Transverse colon (tissue), 4 donors: ENCODE results near the gene TMEM91. TPM values are rescaled to one million over a fixed set of nuclear protein-coding genes. Genes with fewer than 3 reads are reported as not detected.

Experiments used
- DNase-seq: peaks from one replicate; pipeline ENCODE4 v3.0.0-alpha.2; 2019
- H3K27ac ChIP-seq, 4 donors: fragments of 200-600 bp; sonication (generic); 2 replicates each; pipeline ENCODE4 v1.5.1; 2016 to 2018; ENCODE audit warnings: inconsistent platforms in 4 of 4
- H3K27me3 ChIP-seq: fragments of 200-600 bp; sonication (generic); 2 replicates; pipeline ENCODE4 v1.5.1; 2017; ENCODE audit warnings: inconsistent platforms
- H3K36me3 ChIP-seq, 4 donors: fragments of 200-600 bp; sonication (generic); 2 replicates each; pipeline ENCODE4 v1.5.1; 2017 to 2019; ENCODE audit warnings: inconsistent platforms in 4 of 4
- H3K4me1 ChIP-seq, 4 donors: fragments of 200-600 bp; sonication (generic); 2 replicates each; pipeline ENCODE4 v1.5.1; 2017 to 2020; ENCODE audit warnings: inconsistent platforms in 4 of 4
- H3K4me3 ChIP-seq, 4 donors: fragments of 200-600 bp; sonication (generic); 1 replicate in 1 of 4; 2 replicates in 3 of 4; pipeline versions ENCODE4 v1.5.1 to v1.6.1; 2017 to 2019; ENCODE audit warnings: inconsistent platforms in 4 of 4
- H3K9me3 ChIP-seq, 2 donors: fragments of 200-600 bp; sonication (generic); 2 replicates each; pipeline ENCODE4 v1.5.1; 2017 to 2019; ENCODE audit warnings: inconsistent platforms in 2 of 2
- EP300 ChIP-seq: sonication (generic); formaldehyde crosslinking; IDR thresholded peaks from one replicate; pipeline ENCODE4 v1.6.1; 2017; ENCODE audit warnings: antibody characterized with exemption, low read depth
- POLR2A ChIP-seq: fragments of 450-650 bp; IDR thresholded peaks from one replicate; pipeline ENCODE4 v1.6.1; 2016; ENCODE audit warnings: antibody characterized with exemption, mild to moderate bottlenecking, moderate library complexity
- POLR2AphosphoS5 ChIP-seq, 3 donors: sonication (generic); formaldehyde crosslinking; IDR thresholded peaks; one replicate each; pipeline ENCODE4 v1.6.1; 2016; ENCODE audit warnings: antibody characterized with exemption in 3 of 3
- WGBS, 2 donors: methylation state at CpG; one replicate each; pipeline ENCODE4 v1.1.5; 2018; ENCODE audit warnings: low coverage in 1 of 2; 5-methylcytosine and 5-hydroxymethylcytosine counted together
- in situ Hi-C, 4 donors: fragments of 200-750 bp; cut with MboI; loops; one replicate each; pipeline versions ENCODE4 v1.15.0 to v1.15.1; 2017; ENCODE audit warnings: low sequenced_read_pairs in 3 of 4, low pct_ligation_motif_present in 1 of 4, low pct_unique_long_range_greater_than_20kb in 1 of 4
- intact Hi-C: fragments of 100-400 bp; cut with DNase I; formaldehyde crosslinking; loops from one replicate; pipeline ENCODE4 v1.15.1; 2023; ENCODE audit warnings: low total_unique reads
- total RNA-seq, 4 donors: library from RNA; depleted of rRNA; stranded (reverse); fragments of >200 nt; gene quantifications; one replicate each; pipeline ENCODE4 v1.1.0, GENCODE V29; 2016
- TF ChIP-seq, protein P1 (sequence below), 5 experiments: fragments of 200-600 bp in 3 of 5; fragments of 450-650 bp in 2 of 5; sonication (generic) in 3 of 5; IDR thresholded peaks; 1 replicate in 2 of 5; 2 replicates in 3 of 5; pipeline ENCODE4 v1.5.1; 2016 to 2017; ENCODE audit warnings: antibody characterized with exemption in 5 of 5, inconsistent platforms in 3 of 5, mild to moderate bottlenecking in 2 of 5, moderate library complexity in 1 of 5

The TMEM91 gene
- total RNA-seq, 4 donors from 2014 or later, result 4.8 to 11.4 (median 9.4) TPM; not detected in 1

DNA sequence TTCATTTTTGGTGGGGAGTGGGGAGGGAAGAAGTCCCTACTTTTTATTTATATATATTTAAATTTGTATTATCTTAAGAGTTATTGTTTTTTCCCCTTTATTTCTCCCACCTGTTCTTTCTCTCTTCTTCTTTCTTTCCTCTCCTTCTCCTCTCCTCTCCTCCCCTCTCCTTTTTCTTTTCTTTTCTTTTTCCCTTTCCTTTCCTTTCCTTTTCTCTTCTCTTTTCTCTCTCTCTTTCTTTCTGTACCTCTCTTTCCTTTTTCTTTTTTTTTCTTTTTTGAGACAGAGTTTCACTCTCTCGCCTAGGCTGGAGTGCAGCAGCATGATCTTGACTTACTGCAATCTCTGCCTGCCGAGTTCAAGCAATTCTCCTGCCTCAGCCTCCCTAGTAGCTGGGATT is 23.2 kb downstream of the TMEM91 start:
- TF ChIP-seq, protein P1, sequence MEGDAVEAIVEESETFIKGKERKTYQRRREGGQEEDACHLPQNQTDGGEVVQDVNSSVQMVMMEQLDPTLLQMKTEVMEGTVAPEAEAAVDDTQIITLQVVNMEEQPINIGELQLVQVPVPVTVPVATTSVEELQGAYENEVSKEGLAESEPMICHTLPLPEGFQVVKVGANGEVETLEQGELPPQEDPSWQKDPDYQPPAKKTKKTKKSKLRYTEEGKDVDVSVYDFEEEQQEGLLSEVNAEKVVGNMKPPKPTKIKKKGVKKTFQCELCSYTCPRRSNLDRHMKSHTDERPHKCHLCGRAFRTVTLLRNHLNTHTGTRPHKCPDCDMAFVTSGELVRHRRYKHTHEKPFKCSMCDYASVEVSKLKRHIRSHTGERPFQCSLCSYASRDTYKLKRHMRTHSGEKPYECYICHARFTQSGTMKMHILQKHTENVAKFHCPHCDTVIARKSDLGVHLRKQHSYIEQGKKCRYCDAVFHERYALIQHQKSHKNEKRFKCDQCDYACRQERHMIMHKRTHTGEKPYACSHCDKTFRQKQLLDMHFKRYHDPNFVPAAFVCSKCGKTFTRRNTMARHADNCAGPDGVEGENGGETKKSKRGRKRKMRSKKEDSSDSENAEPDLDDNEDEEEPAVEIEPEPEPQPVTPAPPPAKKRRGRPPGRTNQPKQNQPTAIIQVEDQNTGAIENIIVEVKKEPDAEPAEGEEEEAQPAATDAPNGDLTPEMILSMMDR (IDR thresholded peaks at IDR 0.05), result no peak
- TF ChIP-seq POLR2AphosphoS5 (IDR thresholded peaks at IDR 0.05) (no peak), EP300 (no peak), POLR2A (no peak)
- peaks cover 5 to 34% (median 21%) of the 10 kb centered on the region in 4 donors for H3K4me1 ChIP-seq

DNA sequence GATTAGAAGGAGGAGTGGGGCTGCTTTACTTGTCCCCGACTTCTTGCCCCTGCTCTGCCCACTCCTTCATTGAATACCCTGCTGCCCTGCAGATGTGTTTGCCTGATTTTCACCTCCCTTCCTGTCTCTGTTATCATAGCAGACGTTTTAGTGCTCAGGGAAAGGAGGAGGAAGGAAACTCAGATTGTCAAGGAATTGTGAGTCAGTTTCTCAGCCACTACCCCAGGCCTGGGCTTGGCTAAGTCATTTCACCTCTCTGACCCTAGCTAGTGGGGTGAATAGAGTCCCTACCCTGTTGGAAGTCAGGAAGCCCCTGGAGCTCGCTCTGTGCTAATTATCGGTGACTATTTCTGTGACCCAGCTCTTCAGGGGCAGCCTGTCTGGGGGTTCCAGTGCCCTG is 25.1 kb downstream of the TMEM91 start:
- Histone ChIP-seq H3K9me3 (no peaks in the 10 kb centered on the region), H3K4me1 (peaks cover 5 to 24% (median 17%) of the 10 kb centered on the region in 4 donors), H3K27ac (no peak overlapping the region), H3K36me3 (no peaks in the 10 kb centered on the region), H3K4me3 (no peak overlapping the region), H3K27me3 (no peaks in the 10 kb centered on the region)
- intact Hi-C loops (no loop called here), in situ Hi-C loops (no loop called here)
- TF ChIP-seq, protein P1 (IDR thresholded peaks at IDR 0.05), result no peak
- TF ChIP-seq POLR2AphosphoS5 (IDR thresholded peaks at IDR 0.05) (no peak), EP300 (no peak), POLR2A (no peak)
- 74 to 78% methylated on average over 2 to 4 of the region's 4 CpGs for WGBS, 2 donors
- no peak for DNase-seq

More for the DNA sequence above, 23.2 kb downstream of the TMEM91 start:
- no peak overlapping the region for H3K4me3 ChIP-seq
- no peaks in the 10 kb centered on the region for H3K9me3 ChIP-seq
- no peak for DNase-seq
- no peaks in the 10 kb centered on the region for H3K36me3 ChIP-seq
- H3K27ac ChIP-seq, result no peak overlapping the region
- WGBS, 2 donors, result 89 to 93% methylated on average over 2 of the region's 2 CpGs
- intact Hi-C loops (no loop called here), in situ Hi-C loops (no loop called here)
- H3K27me3 ChIP-seq, result no peaks in the 10 kb centered on the region

DNA sequence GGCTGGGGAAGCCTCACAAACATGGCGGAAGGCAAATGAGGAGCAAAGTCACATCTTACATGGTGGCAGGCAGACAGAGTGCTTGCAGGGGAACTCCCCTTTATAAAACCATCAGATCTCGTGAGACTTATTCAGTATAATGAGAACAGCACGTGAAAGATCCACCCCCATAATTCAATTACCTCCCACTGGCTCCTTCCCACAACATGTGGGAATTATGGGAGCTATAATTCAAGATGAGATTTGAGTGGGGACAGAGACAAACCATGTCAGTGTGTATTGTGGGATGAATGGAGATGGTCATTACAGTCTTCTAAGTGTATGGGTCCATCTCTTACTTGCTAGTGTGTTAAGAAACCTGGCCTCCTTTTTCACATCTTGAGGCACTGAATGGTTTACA is 25.7 kb downstream of the TMEM91 start:
- H3K36me3 ChIP-seq, result no peaks in the 10 kb centered on the region
- no peak for TF ChIP-seq EP300
- TF ChIP-seq, protein P1 (IDR thresholded peaks at IDR 0.05), result no peak
- TF ChIP-seq POLR2A, result no peak
- no peak for TF ChIP-seq POLR2AphosphoS5 (IDR thresholded peaks at IDR 0.05)
- in situ Hi-C loops (no loop called here), intact Hi-C loops (no loop called here)
- H3K4me1 ChIP-seq, result peaks cover 5 to 19% (median 12%) of the 10 kb centered on the region in 4 donors
- no peak overlapping the region for H3K27ac ChIP-seq
- no peaks in the 10 kb centered on the region for H3K9me3 ChIP-seq
- DNase-seq, result no peak
- WGBS, 2 donors, result 61 to 73% methylated on average over 2 to 3 of the region's 3 CpGs
- no peak overlapping the region for H3K4me3 ChIP-seq
- no peaks in the 10 kb centered on the region for H3K27me3 ChIP-seq

DNA sequence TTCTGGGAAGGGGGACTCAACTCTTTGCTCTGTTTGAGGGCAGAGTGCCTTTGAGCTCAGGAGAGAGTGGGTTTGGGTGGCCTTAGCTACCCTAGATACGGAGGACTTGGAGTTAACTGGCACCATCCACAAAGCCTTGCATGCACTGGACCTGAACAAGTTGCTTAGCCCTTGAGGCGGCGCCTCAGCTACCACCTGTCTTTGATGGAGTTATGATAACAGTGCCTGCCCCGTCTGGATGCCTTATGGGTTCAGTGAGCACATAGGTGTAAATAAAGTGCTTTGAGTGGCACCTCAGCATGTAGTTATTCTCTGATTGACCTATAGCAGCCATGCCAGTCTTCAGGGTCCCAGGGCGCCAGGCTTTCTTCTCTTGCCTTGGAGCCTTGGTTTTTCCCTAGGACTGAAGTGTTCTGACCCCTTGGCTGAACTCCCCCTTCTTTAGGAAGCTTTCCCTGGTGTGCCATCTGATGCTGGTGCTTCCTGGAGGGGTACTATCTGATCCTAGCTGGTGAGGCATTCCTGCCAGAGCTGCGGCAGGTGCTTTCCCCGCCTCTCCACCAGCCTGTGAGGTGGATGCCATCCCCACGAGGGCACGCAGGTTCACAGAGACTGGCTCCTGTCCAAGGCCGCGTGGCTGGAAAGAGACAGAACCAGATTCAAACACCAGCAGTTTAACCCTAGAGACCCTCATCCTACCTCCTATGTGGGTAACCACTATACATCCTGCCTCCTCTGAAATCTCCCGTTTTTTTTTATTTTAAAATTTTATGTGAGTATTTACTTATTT is 27.0 kb downstream of the TMEM91 start:
- no peak for DNase-seq
- Histone ChIP-seq H3K27ac (no peak overlapping the region), H3K36me3 (no peaks in the 10 kb centered on the region), H3K4me3 (no peak overlapping the region), H3K4me1 (peaks cover 4 to 15% (median 9%) of the 10 kb centered on the region in 4 donors), H3K9me3 (no peaks in the 10 kb centered on the region), H3K27me3 (no peaks in the 10 kb centered on the region)
- WGBS, 2 donors, result 65% methylated on average over 12 of the region's 12 CpGs; no CpG with 5 or more reads in 1 of the 2 donors
- TF ChIP-seq POLR2A (no peak), POLR2AphosphoS5 (IDR thresholded peaks at IDR 0.05) (no peak), EP300 (no peak)
- TF ChIP-seq, protein P1 (IDR thresholded peaks at IDR 0.05), result no peak
- intact Hi-C loops (no loop called here), in situ Hi-C loops (no loop called here)
